ENCODE data around the gene ADGRF3.
"Not testable (repeated sequence)": the region's sequence is repeated elsewhere in the genome, so short reads cannot be mapped to it uniquely, and the experiment has no call there.

Gene ADGRF3, protein sequence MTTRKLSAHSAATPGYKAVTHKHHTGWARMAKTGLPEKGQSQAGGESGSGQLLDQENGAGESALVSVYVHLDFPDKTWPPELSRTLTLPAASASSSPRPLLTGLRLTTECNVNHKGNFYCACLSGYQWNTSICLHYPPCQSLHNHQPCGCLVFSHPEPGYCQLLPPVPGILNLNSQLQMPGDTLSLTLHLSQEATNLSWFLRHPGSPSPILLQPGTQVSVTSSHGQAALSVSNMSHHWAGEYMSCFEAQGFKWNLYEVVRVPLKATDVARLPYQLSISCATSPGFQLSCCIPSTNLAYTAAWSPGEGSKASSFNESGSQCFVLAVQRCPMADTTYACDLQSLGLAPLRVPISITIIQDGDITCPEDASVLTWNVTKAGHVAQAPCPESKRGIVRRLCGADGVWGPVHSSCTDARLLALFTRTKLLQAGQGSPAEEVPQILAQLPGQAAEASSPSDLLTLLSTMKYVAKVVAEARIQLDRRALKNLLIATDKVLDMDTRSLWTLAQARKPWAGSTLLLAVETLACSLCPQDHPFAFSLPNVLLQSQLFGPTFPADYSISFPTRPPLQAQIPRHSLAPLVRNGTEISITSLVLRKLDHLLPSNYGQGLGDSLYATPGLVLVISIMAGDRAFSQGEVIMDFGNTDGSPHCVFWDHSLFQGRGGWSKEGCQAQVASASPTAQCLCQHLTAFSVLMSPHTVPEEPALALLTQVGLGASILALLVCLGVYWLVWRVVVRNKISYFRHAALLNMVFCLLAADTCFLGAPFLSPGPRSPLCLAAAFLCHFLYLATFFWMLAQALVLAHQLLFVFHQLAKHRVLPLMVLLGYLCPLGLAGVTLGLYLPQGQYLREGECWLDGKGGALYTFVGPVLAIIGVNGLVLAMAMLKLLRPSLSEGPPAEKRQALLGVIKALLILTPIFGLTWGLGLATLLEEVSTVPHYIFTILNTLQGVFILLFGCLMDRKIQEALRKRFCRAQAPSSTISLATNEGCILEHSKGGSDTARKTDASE

DNA sequence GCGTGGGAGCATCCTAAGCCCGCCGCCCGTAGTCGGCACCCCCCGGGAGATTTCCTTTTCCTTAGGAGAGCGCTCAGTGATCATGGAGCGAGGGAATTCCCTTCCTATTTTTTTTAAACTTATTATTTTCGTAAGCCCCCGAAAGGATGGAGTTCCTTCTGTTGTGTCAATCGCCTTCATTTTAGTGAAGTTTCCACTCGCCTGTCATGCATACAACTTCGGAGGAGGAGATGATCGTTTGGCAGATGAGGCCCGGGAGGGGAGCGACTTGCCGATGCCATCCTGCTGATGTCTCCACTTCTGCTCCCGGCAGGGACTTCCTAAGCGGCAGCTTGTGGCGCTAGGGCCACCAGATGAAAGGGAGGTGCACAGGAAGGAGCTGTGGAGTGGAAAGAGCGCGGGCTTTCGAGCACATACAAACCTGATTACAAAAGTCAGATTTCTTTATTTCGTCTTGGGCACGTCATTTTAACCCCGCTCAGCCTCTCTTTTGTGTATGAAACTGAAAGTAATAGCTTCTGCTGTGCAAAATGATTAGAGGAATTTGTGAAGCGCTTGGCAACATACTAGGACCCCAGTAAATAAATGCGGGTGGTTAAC lies at the start of gene ADGRF3:
TSS of gene ADGRF3 (minus strand) at position 336 of the 600 bp plus-strand sequence. CDS start 555 bp downstream, outside the sequence.
- DNase-seq = peak; percentile 70

DNA sequence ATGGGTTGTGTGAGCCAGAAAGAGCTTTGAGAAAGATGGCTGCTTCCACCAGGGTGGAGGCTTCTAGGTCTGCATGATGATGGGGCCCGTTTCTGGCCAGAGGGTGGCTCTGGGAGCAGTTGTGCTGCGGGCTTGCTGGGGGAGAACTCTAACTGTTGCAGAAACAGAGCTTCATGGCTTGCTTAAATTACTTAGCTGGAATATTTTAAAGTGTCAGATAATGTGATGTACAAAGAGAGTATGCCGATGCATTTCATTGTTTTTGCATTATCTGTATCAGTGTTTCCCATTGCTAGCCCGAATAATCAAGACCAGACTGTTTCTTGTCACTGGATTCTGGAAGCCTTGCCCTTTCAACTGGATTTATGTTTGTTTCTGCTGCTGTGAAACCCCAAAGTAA lies 48.8 kb upstream of the ADGRF3 start:
- DNase-seq = no peak

DNA sequence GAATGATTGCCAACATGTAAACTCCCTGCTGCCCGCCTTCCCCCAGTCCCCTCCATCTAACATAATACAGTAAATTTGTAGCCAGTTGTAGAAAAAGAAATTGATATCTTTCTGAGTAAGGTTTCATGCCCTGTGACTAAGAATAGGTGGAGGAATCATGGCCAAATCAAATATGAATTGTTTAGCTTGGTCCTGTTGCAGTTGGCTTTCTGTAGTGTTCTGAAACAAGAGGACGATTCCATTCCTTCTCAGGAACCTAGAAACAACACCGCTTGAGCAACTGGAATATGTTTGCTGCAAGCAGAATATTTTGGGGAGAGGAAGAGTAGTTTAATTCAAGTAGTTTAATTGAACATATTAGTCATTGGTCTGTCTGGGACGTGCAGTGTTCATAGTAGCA lies 48.1 kb upstream of the ADGRF3 start:
- DNase-seq = no peak

GRCh38 chr2:26387189-26387588 lies 40.6 kb upstream of the ADGRF3 start:
- no peak for DNase-seq

- no peak for DNase-seq
Observed at GRCh38 chr2:26384597-26384996, 38.0 kb upstream of the ADGRF3 start.

DNA sequence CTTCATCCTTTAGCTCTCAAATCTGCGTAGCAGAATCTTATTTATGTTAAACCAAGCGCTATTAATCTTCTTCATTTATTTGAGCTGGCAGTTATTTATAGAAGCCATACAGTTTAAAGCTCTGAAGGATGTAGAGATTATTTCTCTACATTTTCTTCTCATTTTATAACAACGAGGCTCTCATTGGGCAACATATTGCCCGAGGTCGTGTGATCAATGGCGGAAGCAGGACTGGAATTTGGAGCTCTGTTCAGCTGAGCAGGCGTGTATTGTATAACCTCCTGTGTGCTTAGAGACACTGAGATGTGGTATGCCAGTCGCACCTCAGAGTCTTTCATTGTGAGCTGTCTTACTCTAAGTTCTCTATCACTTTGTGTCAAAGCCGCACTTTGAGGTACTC lies 37.6 kb upstream of the ADGRF3 start:
- no peak for DNase-seq

DNA sequence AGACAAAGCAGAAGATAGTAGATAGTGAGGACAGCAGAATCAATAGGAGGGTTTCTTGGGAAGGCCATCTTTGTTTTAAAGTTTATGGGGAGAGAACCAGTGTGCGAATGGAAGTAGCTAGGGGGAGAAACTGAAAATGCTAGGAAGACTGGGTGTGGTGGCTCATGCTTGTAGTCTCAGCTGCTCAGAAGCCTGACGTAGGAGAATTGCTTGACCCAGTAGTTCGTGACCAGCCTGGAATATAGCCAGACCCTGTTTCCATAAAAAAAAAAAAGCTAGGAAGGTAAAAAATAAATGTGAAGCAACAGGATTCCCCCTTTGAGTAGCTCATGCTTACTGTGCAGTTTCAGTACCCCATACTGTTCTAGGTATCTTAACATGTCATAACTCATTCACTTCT lies 36.0 kb upstream of the ADGRF3 start:
- DNase-seq = no peak

DNA sequence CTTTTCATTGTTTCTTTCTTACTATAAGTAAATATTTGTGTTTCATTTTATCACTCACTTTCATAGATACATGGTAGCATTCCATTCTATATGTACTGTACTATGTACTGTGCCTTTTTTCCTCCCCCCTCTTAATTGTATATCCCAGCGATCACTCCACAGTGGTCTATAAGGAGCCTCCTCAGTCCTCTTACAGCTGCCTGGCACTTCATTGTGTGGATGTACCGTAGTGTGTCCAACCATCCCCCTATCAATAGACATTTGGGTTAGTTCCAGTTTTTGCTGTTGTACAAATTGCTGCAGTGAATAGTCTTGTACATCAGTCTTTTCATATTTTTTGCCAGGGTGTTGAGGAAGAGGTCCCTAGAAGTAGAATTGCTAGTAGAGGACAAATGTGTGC lies 33.7 kb upstream of the ADGRF3 start:
- no peak for DNase-seq

DNA sequence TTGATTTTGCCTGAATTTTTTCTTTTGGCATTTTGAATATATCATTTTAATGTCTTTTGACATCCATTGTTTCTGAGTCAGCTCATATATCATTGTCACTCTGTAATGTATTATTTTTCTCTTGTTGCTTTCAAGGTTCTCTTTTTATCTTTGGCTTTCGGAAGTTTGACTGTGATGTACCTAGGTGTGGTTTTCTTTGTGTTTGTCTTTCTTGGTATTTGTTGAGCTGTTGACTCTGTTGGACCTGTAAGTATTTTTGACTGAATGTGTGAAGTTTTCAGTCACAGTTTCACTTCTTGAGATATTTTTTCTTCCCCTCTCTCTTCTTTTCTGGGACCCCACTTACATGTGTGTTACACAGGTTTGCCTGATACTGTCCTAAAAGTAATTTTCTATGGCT lies 30.2 kb upstream of the ADGRF3 start:
- no peak for DNase-seq

GRCh38 chr2:26370909-26371308 lies 24.3 kb upstream of the ADGRF3 start:
- not testable (repeated sequence) for DNase-seq

- not testable (repeated sequence) for DNase-seq
Observed at GRCh38 chr2:26369664-26370063, 23.1 kb upstream of the ADGRF3 start.

- DNase-seq = no peak
Observed at GRCh38 chr2:26366957-26367356, 20.4 kb upstream of the ADGRF3 start.

GRCh38 chr2:26364669-26365068 lies 18.1 kb upstream of the ADGRF3 start:
- no peak for DNase-seq

GRCh38 chr2:26363958-26364357 lies 17.4 kb upstream of the ADGRF3 start:
- no peak for DNase-seq

- DNase-seq = no peak
Observed at GRCh38 chr2:26363323-26363722, 16.7 kb upstream of the ADGRF3 start.

DNA sequence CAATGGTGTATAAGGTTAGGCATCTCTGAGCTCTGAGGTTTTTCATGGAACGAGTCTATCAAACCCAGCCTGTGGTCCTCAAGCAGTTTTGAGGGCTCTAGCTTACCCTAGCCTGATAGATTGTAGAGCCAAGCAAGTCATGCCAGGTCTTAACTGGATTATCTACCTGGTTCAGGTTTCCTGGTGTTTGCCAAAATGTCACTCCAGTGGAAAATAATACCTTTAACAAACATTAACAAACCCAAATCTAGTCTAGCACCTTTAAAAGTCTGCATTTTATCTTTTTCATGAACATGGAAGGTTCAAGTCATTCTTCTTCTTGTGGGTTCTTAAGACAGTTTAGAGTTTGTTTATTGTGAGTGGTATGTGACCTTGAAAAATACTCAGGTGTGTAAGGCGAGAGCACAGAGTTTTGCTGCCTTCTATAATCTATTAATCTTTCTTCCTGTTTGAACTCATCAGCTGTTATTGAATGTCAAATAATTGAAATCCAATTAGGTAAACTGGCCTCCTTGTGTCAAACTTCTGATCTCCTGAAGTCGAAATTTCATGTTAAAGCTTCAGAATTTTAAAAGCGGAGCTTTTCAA lies 13.4 kb upstream of the ADGRF3 start:
- no peak for DNase-seq

DNA sequence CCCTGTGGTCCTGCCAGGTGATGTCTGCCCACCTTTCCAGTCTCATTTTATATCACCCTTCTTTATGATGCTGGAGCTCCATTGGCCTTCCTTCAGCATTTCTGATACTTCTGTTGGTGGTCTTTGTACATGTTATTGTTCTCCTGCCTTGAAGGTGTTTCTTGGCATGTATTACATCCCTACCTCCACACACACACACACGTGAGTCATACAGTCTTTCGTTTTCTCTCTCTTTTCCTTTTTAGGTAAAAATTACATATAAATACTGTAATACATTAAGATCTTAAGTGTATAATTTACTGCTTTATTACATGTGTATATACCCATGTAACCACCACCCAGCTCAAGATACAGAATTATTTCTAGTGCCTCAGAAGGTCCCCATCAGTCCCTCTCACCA lies 10.2 kb upstream of the ADGRF3 start:
- no peak for DNase-seq

DNA sequence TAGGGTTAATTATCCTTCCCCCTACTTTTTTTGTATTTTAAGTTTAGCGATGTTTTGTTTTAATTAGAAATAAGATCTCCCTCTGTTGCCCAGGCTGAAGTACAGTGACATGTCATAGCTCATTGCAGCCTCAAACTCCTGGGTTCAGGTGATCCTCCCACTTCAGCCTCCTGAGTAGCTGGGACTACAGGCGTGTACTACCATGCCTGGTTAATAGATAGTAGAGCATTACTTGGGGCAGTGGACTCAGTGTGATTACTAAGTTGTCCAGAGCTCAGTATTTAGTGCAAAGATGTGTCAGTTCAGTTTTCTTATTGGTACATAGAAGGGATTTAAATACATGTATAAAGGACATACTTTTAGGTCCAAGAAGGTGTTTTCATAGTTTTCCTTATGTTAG lies 9.5 kb upstream of the ADGRF3 start:
- no peak for DNase-seq

DNA sequence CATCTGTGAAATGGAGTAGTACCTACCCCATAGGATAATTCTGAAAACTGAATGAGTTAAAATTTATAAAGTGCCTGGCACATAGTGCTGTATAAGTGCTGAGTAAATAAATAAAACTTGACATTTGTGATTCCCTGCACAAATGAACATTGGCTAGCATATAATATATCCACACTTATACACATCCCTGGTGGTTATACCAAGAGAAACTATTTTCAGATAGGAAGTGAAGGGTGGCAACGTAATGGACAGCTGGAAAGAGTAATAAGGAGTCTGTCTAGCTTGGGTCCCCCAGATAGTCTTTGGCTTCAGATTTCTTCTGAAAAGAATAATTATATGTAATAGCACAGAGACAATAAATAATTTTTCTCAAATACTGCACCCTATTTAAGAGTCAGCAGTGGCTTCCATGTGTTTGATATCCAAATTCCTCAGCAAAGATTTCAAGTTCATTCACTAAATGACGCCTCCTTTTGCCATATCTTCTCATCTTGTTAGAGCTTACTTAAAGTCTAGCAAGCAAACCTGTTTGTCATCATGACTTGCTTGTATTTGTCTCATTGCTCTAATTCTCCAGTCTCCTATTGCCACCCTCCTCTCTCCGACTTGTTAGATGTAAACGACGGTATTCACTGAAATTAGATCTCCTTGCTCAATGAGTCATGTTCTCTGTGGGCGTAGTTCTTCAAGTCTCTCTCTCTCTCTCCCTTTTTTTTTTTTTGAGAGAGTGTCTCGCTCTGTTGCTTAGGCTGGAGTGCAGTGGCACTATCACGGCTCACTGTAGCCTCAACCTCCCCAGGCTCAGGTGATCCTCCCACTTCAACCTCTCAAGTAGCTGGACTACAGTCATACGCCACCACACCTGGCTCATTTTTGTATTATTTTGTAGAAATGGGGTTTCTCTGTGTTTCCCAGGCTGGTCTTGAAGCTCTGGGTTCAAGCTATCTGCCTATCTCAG lies 8.7 kb upstream of the ADGRF3 start:
- no peak for DNase-seq

GRCh38 chr2:26354469-26354868 lies 7.9 kb upstream of the ADGRF3 start:
- DNase-seq = not testable (repeated sequence)

DNA sequence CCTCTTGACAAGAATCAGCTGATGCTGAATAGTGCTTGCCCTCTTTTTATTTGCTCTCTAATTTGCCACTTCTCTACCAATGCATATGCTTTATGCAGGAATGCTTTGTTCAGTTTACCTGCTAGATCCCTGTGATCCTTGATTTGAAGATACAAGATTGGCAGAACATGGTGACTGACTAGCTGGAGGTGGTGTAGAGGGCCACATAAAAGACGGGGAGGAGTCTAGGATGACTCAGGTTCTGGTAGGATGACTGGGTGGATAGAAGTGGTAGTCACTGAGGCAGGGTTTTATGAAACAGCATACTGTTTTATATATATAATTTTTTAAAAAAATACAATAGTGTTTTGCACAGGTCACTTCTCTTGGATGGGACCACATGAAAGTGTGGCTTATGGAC lies 6.3 kb upstream of the ADGRF3 start:
- no peak for DNase-seq

Data from right forelimb (tissue), 1 donor.